Skeletal muscle tissue (tissue), 4 donors: ENCODE data around the gene KLHL2. TPM values are rescaled to one million over a fixed set of nuclear protein-coding genes. Genes with fewer than 3 reads are reported as not detected.
"Not testable (repeated sequence)": the region's sequence is repeated elsewhere in the genome, so short reads cannot be mapped to it uniquely, and the experiment has no call there.

Experiments used
- H3K27ac ChIP-seq: one replicate; pipeline ENCODE4 v1.7.0; 2013; ENCODE audit warnings: mild to moderate bottlenecking, low read depth, low read length, inconsistent platforms
- H3K27me3 ChIP-seq, 3 donors: one replicate each; pipeline ENCODE4 v1.7.0; 2013; ENCODE audit warnings: low read length in 3 of 3; ENCODE audit not compliant: control insufficient read depth in 3 of 3, insufficient read depth in 3 of 3
- H3K36me3 ChIP-seq, 3 donors: one replicate each; pipeline ENCODE4 v1.7.0; 2013; ENCODE audit warnings: low read length in 3 of 3; ENCODE audit not compliant: control insufficient read depth in 3 of 3, insufficient read depth in 3 of 3
- H3K4me1 ChIP-seq, 3 donors: one replicate each; pipeline ENCODE4 v1.7.0; 2013; ENCODE audit warnings: low read length in 3 of 3, mild to moderate bottlenecking in 3 of 3; ENCODE audit not compliant: control insufficient read depth in 3 of 3, insufficient read depth in 3 of 3
- H3K4me3 ChIP-seq, 3 donors: one replicate each; pipeline ENCODE4 v1.7.0; 2013; ENCODE audit warnings: low read length in 3 of 3
- H3K9ac ChIP-seq, 3 donors: one replicate each; pipeline ENCODE4 v1.7.0; 2013; ENCODE audit warnings: low read length in 3 of 3, mild to moderate bottlenecking in 3 of 3, moderate library complexity in 2 of 3, low read depth in 1 of 3
- H3K9me3 ChIP-seq, 3 donors: one replicate each; pipeline ENCODE4 v1.7.0; 2013; ENCODE audit warnings: low read length in 3 of 3; ENCODE audit not compliant: control insufficient read depth in 3 of 3
- total RNA-seq: library from RNA; depleted of rRNA; stranded (reverse); fragments of >200 nt; gene quantifications from one replicate; pipeline ENCODE4 v1.2.3, GENCODE V29; 2014
- donor health status: Osteomylitis.

The KLHL2 gene
- total RNA-seq, 1 donor from 2014 or later, result 5.2 TPM

GRCh38 chr4:165199722-165200121 is 7.6 kb upstream of the KLHL2 start:
- H3K9ac ChIP-seq, result no peak overlapping the region
- H3K27me3 ChIP-seq, result no peaks in the 10 kb centered on the region
- H3K4me3 ChIP-seq, result no peak overlapping the region
- no peaks in the 10 kb centered on the region for H3K4me1 ChIP-seq
- no peaks in the 10 kb centered on the region for H3K9me3 ChIP-seq
- no peaks in the 10 kb centered on the region for H3K36me3 ChIP-seq
- no peak overlapping the region for H3K27ac ChIP-seq

- Histone ChIP-seq H3K9me3 (no peaks in the 10 kb centered on the region), H3K4me3 (no peak overlapping the region), H3K4me1 (peaks cover 4 to 7% (median 7%) of the 10 kb centered on the region in 3 donors), H3K9ac (no peak overlapping the region), H3K36me3 (no peaks in the 10 kb centered on the region), H3K27me3 (no peaks in the 10 kb centered on the region), H3K27ac (no peak overlapping the region)
These were observed 5.6 kb upstream of the KLHL2 start for GRCh38 chr4:165201806-165202205.

- H3K36me3 ChIP-seq, result no peaks in the 10 kb centered on the region
- no peak overlapping the region for H3K9ac ChIP-seq
- no peaks in the 10 kb centered on the region for H3K27me3 ChIP-seq
- H3K9me3 ChIP-seq, result no peaks in the 10 kb centered on the region
- H3K4me3 ChIP-seq, result no peak overlapping the region
- H3K27ac ChIP-seq, result no peak overlapping the region
- peaks cover 9 to 18% (median 18%) of the 10 kb centered on the region in 3 donors for H3K4me1 ChIP-seq
These were observed 3.6 kb upstream of the KLHL2 start for GRCh38 chr4:165203541-165204461.

GRCh38 chr4:165204462-165204830 is 2.9 kb upstream of the KLHL2 start:
- no peaks in the 10 kb centered on the region for H3K27me3 ChIP-seq
- H3K36me3 ChIP-seq, result no peaks in the 10 kb centered on the region
- H3K9me3 ChIP-seq, result no peaks in the 10 kb centered on the region
- no peak overlapping the region for H3K9ac ChIP-seq
- no peak overlapping the region for H3K27ac ChIP-seq
- H3K4me1 ChIP-seq, result peaks cover 12 to 23% (median 20%) of the 10 kb centered on the region in 3 donors
- no peak overlapping the region for H3K4me3 ChIP-seq

- Histone ChIP-seq H3K4me3 (peak overlapping the region; percentile 86 to 96 (median 87)), H3K9me3 (no peaks in the 10 kb centered on the region), H3K4me1 (peaks cover 12 to 23% (median 20%) of the 10 kb centered on the region in 3 donors), H3K9ac (peak overlapping the region; percentile 50 to 74 (median 59)), H3K27me3 (no peaks in the 10 kb centered on the region), H3K27ac (no peak overlapping the region), H3K36me3 (no peaks in the 10 kb centered on the region)
These were observed 338 bp upstream of the KLHL2 start for GRCh38 chr4:165207016-165207430.

GRCh38 chr4:165208221-165208652 is 876 bp downstream of the KLHL2 start:
- peaks cover 12 to 23% (median 20%) of the 10 kb centered on the region in 3 donors for H3K4me1 ChIP-seq
- no peaks in the 10 kb centered on the region for H3K27me3 ChIP-seq
- no peaks in the 10 kb centered on the region for H3K9me3 ChIP-seq
- no peaks in the 10 kb centered on the region for H3K36me3 ChIP-seq
- peak overlapping the region; percentile 82 to 96 (median 87) for H3K4me3 ChIP-seq
- H3K9ac ChIP-seq, result peak overlapping the region; percentile 14 to 78 (median 57)
- H3K27ac ChIP-seq, result no peak overlapping the region

GRCh38 chr4:165208741-165209388 is 1.5 kb downstream of the KLHL2 start:
- Histone ChIP-seq H3K36me3 (no peaks in the 10 kb centered on the region), H3K27me3 (no peaks in the 10 kb centered on the region), H3K27ac (no peak overlapping the region), H3K4me1 (peaks cover 12 to 23% (median 20%) of the 10 kb centered on the region in 3 donors), H3K9me3 (no peaks in the 10 kb centered on the region), H3K9ac (peak overlapping the region in 1 of 3 donors; percentile 53), H3K4me3 (peak overlapping the region in 2 of 3 donors; percentile 21 to 82)

GRCh38 chr4:165209796-165210195 is 2.4 kb downstream of the KLHL2 start:
- no peak overlapping the region for H3K27ac ChIP-seq
- no peaks in the 10 kb centered on the region for H3K27me3 ChIP-seq
- H3K9me3 ChIP-seq, result no peaks in the 10 kb centered on the region
- H3K36me3 ChIP-seq, result no peaks in the 10 kb centered on the region
- peaks cover 12 to 23% (median 20%) of the 10 kb centered on the region in 3 donors for H3K4me1 ChIP-seq
- H3K9ac ChIP-seq, result no peak overlapping the region
- no peak overlapping the region for H3K4me3 ChIP-seq

GRCh38 chr4:165210566-165210965 is 3.2 kb downstream of the KLHL2 start:
- Histone ChIP-seq H3K9me3 (no peaks in the 10 kb centered on the region), H3K9ac (no peak overlapping the region), H3K36me3 (no peaks in the 10 kb centered on the region), H3K27ac (no peak overlapping the region), H3K27me3 (no peaks in the 10 kb centered on the region), H3K4me3 (no peak overlapping the region), H3K4me1 (peaks cover 12 to 23% (median 20%) of the 10 kb centered on the region in 3 donors)

- not testable (repeated sequence) for H3K4me3 ChIP-seq, H3K27me3 ChIP-seq, H3K9ac ChIP-seq, H3K27ac ChIP-seq, H3K9me3 ChIP-seq, H3K36me3 ChIP-seq
- H3K4me1 ChIP-seq, result peaks cover 6 to 13% (median 11%) of the 10 kb centered on the region in 3 donors
These were observed 5.3 kb downstream of the KLHL2 start for GRCh38 chr4:165212647-165213046.
